ENCODE measurements around the gene EDC3.
"Not testable (repeated sequence)": the region's sequence is repeated elsewhere in the genome, so short reads cannot be mapped to it uniquely, and the experiment has no call there.

The EDC3 gene

GRCh38 chr15:74630284-74631086 is 65.3 kb downstream of the EDC3 start:
- DNase-seq (ENCODE audit: extremely low read depth, low read depth): no peak
- H3K4me3 ChIP-seq (replicated peaks; ENCODE audit: low read depth, low read length): no peak overlapping the region
- TF ChIP-seq CTCF (IDR thresholded peaks at IDR 0.05; ENCODE audit: low read depth, low read length, missing control alignments): peak; percentile 25

- H3K4me3 ChIP-seq (replicated peaks; ENCODE audit: low read depth, low read length); DNase-seq (ENCODE audit: extremely low read depth, low read depth): not testable (repeated sequence)
Measured at GRCh38 chr15:74629696-74630095, 66.1 kb downstream of the EDC3 start.

- TF ChIP-seq CTCF (IDR thresholded peaks at IDR 0.05; ENCODE audit: low read depth, low read length, missing control alignments): no peak
- no peak overlapping the region for H3K4me3 ChIP-seq (replicated peaks; ENCODE audit: low read depth, low read length)
- DNase-seq (ENCODE audit: extremely low read depth, low read depth): no peak
Measured at GRCh38 chr15:74628949-74629348, 66.9 kb downstream of the EDC3 start.

GRCh38 chr15:74628199-74628598 is 67.6 kb downstream of the EDC3 start:
- no peak overlapping the region for H3K4me3 ChIP-seq (replicated peaks; ENCODE audit: low read depth, low read length)
- TF ChIP-seq CTCF (IDR thresholded peaks at IDR 0.05; ENCODE audit: low read depth, low read length, missing control alignments): no peak
- no peak for DNase-seq (ENCODE audit: extremely low read depth, low read depth)

GRCh38 chr15:74627766-74628165 is 68.1 kb downstream of the EDC3 start:
- H3K4me3 ChIP-seq (replicated peaks; ENCODE audit: low read depth, low read length): no peak overlapping the region
- no peak for TF ChIP-seq CTCF (IDR thresholded peaks at IDR 0.05; ENCODE audit: low read depth, low read length, missing control alignments)
- DNase-seq (ENCODE audit: extremely low read depth, low read depth): no peak

- no peak overlapping the region for H3K4me3 ChIP-seq (replicated peaks; ENCODE audit: low read depth, low read length)
- DNase-seq (ENCODE audit: extremely low read depth, low read depth): no peak
- no peak for TF ChIP-seq CTCF (IDR thresholded peaks at IDR 0.05; ENCODE audit: low read depth, low read length, missing control alignments)
Measured at GRCh38 chr15:74626752-74627692, 68.8 kb downstream of the EDC3 start.

GRCh38 chr15:74626336-74626735 is 69.5 kb downstream of the EDC3 start:
- no peak overlapping the region for H3K4me3 ChIP-seq (replicated peaks; ENCODE audit: low read depth, low read length)
- no peak for DNase-seq (ENCODE audit: extremely low read depth, low read depth)
- no peak for TF ChIP-seq CTCF (IDR thresholded peaks at IDR 0.05; ENCODE audit: low read depth, low read length, missing control alignments)
